DMS53 treated with DMSO at 0.1 percent for 48 hours (cell line): ENCODE data around the gene UBQLNL.

ENCODE experiments used
- DNase-seq: peaks from one replicate; lab custom pipeline; 2025; ENCODE audit not compliant: unreplicated experiment; lab: John Stamatoyannopoulos, UW

Gene UBQLNL

GRCh38 chr11:5507933-5508305, 8.6 kb downstream of the UBQLNL start:
- DNase-seq, result no peak

- DNase-seq, result no peak
Observed at GRCh38 chr11:5507177-5507932, 9.1 kb downstream of the UBQLNL start.

- no peak for DNase-seq
Observed at GRCh38 chr11:5505363-5506048, 11.0 kb downstream of the UBQLNL start.

DNA sequence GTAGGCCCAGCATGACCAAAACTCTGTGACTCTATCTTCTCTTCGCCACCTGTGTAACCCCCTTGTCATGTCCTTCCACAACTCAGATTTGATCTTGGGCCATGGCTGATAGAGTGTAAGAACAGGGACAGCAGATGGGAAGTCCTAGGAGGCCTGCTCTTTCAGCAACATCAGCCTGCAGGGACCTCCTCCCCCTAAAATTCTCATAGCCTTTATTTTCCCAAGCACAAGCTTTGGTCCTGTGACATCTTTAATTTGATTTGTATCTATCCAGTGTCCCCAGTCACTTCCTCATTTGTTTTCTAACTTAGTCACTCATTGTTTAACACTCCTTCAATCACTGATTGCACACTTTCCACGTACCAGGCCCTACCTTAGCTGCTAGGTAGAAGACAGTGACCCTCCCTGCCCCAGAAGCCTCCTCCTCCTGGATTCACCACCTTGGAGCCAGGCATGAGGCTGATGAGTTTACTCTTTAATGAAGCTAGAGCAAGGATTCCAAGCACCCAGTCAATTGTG, 12.0 kb downstream of the UBQLNL start:
- DNase-seq, result no peak

DNA sequence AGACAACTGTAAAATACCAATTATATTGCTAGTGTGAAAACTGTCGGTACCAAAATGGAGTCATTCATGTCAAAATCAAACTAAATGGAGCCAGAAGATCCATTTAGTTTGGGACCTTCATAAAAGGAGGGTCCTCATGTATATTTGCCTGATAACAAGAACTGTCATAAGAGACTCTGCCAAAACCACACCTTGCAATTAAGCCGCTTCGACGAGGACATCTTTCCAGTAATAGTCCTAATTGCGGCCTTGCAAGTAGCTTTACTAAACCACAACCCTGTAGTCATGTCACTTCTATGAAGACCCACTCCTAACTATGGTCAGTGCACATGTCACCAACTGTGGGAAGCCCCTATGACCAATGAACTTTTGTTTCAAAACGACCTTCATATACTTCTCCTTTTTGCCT, 16.1 kb downstream of the UBQLNL start:
- DNase-seq, result no peak

- DNase-seq, result no peak
Observed at GRCh38 chr11:5499671-5500070, 16.8 kb downstream of the UBQLNL start.

- DNase-seq, result no peak
Observed at GRCh38 chr11:5489576-5490357, 26.7 kb downstream of the UBQLNL start.

DNA sequence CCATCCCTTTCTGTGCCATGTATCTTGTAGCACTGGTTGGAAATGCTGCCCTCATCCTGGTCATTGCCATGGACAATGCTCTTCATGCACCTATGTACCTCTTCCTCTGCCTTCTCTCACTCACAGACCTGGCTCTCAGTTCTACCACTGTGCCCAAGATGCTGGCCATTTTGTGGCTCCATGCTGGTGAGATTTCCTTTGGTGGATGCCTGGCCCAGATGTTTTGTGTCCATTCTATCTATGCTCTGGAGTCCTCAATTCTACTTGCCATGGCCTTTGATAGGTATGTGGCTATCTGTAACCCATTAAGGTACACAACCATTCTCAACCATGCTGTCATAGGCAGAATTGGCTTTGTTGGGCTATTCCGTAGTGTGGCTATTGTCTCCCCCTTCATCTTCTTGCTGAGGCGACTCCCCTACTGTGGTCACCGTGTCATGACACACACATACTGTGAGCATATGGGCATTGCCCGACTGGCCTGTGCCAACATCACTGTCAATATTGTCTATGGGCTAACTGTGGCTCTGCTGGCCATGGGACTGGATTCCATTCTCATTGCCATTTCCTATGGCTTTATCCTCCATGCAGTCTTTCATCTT, 27.6 kb downstream of the UBQLNL start:
- DNase-seq, result no peak

- no peak for DNase-seq
Observed at GRCh38 chr11:5488385-5488784, 28.1 kb downstream of the UBQLNL start, which contains the start of gene OR52D1. Gene OR52D1, plus strand, starts transcription at chr11:5488685. Its CDS starts 22 bp downstream, at chr11:5488707.

- no peak for DNase-seq
Observed at GRCh38 chr11:5486421-5486820, 30.1 kb downstream of the UBQLNL start.

GRCh38 chr11:5486003-5486402, 30.5 kb downstream of the UBQLNL start:
- DNase-seq, result no peak

- DNase-seq, result peak; percentile 50
Observed at GRCh38 chr11:5476186-5476819, 40.2 kb downstream of the UBQLNL start.

DNA sequence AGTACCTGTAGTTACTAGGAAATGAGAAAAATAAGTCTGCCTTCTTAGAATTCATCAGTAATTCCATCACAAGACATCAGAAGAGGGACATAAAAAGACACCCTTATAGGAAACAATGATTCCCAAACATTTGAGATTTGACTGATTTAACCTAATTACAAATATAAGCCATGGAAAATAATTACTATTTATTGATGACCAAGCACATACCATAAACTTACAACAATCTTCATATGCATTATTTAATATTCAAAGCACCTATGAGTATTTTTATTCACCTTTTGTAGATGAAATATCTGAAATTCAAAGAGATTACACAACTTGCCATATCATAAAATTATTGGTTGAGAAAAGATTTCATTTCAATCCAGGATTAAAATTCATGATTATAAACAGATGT, 42.6 kb downstream of the UBQLNL start:
- DNase-seq, result no peak

GRCh38 chr11:5467527-5467926, 49.0 kb downstream of the UBQLNL start:
- DNase-seq, result no peak
